ENCODE data around the gene CLK2.
A peak's percentile ranks its signal among the peaks of the same experiment; 100 is the strongest.
"Not testable (repeated sequence)": the region's sequence is repeated elsewhere in the genome, so short reads cannot be mapped to it uniquely, and the experiment has no call there.

Gene CLK2

DNA sequence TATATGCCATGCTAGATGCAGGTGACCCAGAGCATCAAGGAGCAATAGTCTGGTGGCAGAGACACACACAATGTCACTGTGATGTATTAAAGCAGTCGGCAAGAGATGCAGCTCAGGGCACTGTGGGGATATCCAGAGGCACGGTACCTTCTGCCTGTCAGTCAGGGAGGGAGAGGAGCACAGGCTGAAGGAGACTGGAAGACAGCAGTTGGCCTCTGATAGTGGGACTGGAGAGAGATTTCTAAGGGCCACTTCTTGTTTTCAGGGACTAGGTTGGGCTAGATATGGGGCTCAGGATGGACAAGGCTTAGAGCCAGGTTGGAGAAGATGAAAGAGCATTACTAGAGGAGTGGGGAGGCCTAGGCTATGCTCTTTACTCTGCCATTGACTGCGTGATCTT is 42.0 kb downstream of the CLK2 start:
- in situ Hi-C loops (cut with MboI; ENCODE audit: low pct_unique_long_range_greater_than_20kb, low sequenced_read_pairs, unreplicated experiment) = not testable (repeated sequence)

DNA sequence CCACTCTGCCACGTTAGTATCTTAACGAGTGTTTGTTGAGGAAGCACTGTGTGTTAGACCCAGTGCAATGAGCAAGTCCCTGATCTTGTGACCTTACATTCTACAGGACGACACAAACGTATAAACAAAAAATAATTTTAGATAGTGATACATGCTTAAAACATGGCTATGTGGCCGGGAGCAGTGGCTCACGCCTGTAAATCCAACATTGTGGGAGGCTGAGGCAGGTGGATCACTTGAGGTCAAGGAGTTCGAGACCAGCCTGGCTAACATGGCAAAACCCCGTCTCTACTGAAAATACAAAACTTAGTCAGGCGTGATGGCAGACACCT is 45.2 kb downstream of the CLK2 start:
- in situ Hi-C loops (cut with MboI; ENCODE audit: low pct_unique_long_range_greater_than_20kb, low sequenced_read_pairs, unreplicated experiment) = no loop called here
- DNase-seq (ENCODE audit: low spot score) = no peak

More for the DNA sequence above, 42.0 kb downstream of the CLK2 start:
- DNase-seq (ENCODE audit: low spot score) = not testable (repeated sequence)

DNA sequence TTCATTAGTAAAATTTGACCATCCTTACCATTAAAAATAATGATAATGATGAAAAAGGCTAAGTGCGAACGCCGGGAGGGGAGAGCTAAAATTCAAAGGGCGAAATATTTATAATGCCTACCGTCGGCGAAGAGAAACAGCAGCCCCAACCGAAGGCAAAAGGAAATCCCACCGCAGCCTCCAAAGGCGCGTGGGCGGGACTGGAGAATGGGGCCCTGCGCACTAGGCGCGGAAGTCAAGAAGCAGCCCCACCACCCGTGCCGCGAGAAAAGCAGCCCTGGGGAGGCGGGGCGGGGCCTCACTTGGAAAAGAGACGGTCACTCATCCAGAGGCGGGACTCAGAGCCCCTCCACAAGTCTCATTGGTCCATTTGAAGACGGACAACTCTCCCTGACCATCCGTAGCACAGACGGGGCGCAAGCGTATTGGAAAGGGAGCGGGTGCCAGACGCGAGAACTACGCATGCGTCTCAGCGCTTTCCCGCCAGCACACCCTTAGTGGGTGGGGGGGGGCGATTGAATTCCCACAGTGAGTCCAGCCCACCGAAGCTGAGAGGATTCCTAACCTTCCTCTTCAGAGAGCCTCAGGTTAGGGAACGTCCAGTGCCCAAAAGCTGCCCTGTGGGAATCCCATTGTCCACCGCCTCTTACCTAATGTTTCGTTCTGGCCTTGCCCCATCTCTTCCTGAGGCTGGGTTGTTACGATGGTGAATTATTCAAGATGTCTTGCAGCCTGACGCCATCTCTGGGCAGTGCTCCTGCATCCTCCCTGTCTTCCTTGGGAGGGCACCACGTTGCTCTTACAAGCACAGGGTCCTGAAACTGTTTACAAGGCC is 45.8 kb downstream of the CLK2 start:
- in situ Hi-C loops (cut with MboI; ENCODE audit: low pct_unique_long_range_greater_than_20kb, low sequenced_read_pairs, unreplicated experiment) = no loop called here
- DNase-seq (ENCODE audit: low spot score) = peak; percentile 99
- TF ChIP-seq, protein P1, sequence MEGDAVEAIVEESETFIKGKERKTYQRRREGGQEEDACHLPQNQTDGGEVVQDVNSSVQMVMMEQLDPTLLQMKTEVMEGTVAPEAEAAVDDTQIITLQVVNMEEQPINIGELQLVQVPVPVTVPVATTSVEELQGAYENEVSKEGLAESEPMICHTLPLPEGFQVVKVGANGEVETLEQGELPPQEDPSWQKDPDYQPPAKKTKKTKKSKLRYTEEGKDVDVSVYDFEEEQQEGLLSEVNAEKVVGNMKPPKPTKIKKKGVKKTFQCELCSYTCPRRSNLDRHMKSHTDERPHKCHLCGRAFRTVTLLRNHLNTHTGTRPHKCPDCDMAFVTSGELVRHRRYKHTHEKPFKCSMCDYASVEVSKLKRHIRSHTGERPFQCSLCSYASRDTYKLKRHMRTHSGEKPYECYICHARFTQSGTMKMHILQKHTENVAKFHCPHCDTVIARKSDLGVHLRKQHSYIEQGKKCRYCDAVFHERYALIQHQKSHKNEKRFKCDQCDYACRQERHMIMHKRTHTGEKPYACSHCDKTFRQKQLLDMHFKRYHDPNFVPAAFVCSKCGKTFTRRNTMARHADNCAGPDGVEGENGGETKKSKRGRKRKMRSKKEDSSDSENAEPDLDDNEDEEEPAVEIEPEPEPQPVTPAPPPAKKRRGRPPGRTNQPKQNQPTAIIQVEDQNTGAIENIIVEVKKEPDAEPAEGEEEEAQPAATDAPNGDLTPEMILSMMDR (IDR thresholded peaks at IDR 0.05; ENCODE audit: extremely low read depth, insufficient read depth, missing control alignments) = peak; percentile 14

More for the DNA sequence above, 45.2 kb downstream of the CLK2 start:
- TF ChIP-seq, protein P1 (IDR thresholded peaks at IDR 0.05; ENCODE audit: extremely low read depth, insufficient read depth, missing control alignments) = no peak

GRCh38 chr1:155226910-155227260 is 46.4 kb downstream of the CLK2 start:
- peak; percentile 50 for DNase-seq (ENCODE audit: low spot score)
- in situ Hi-C loops (cut with MboI; ENCODE audit: low pct_unique_long_range_greater_than_20kb, low sequenced_read_pairs, unreplicated experiment) = no loop called here
- TF ChIP-seq, protein P1 (IDR thresholded peaks at IDR 0.05; ENCODE audit: extremely low read depth, insufficient read depth, missing control alignments) = no peak

DNA sequence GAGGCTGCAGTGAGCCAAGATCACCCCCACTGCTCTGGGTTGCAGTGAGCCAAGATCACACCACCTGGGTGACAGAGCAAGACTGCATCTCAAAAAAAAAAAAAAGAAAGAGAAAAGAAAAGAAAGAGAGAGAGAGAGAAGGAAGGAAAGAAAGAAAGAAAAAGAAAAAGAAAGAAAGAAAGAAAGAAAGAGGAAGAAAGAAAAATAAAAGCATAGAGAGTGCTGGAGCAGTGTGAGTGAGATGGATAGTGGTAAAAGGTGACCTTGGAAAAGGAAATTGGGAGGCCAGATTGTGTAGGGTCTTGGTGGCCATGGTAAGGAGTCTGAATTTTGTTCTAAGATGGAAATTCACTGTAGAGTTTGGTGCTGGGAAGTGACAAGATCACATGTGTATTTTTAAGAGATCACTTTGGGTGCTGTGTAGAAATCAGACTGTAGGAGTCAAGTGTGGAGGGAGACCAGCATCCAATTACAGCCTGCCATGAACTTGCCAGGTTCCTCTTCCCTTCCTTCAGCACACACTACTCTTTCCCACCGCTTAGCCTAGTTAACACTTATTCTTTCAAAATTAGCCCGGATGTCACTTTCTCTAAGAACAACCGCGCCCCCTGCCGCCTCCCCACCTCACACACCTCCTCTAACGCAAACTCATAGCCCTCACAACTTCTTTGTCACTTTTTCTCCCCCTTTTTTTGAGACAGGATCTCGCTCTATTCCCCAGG is 47.0 kb downstream of the CLK2 start:
- TF ChIP-seq, protein P1 (IDR thresholded peaks at IDR 0.05; ENCODE audit: extremely low read depth, insufficient read depth, missing control alignments) = peak; percentile 81
- in situ Hi-C loops (cut with MboI; ENCODE audit: low pct_unique_long_range_greater_than_20kb, low sequenced_read_pairs, unreplicated experiment) = no loop called here
- peak; percentile 74 for DNase-seq (ENCODE audit: low spot score)

GRCh38 chr1:155225404-155225759 is 47.9 kb downstream of the CLK2 start:
- DNase-seq (ENCODE audit: low spot score); in situ Hi-C loops (cut with MboI; ENCODE audit: low pct_unique_long_range_greater_than_20kb, low sequenced_read_pairs, unreplicated experiment): not testable (repeated sequence)

- DNase-seq (ENCODE audit: low spot score) = no peak
- TF ChIP-seq, protein P1 (IDR thresholded peaks at IDR 0.05; ENCODE audit: extremely low read depth, insufficient read depth, missing control alignments) = no peak
- in situ Hi-C loops (cut with MboI; ENCODE audit: low pct_unique_long_range_greater_than_20kb, low sequenced_read_pairs, unreplicated experiment) = no loop called here
Observed at GRCh38 chr1:155223047-155223446, 50.3 kb downstream of the CLK2 start.

GRCh38 chr1:155220211-155220965 is 52.9 kb downstream of the CLK2 start:
- DNase-seq (ENCODE audit: low spot score); in situ Hi-C loops (cut with MboI; ENCODE audit: low pct_unique_long_range_greater_than_20kb, low sequenced_read_pairs, unreplicated experiment): not testable (repeated sequence)

Measured in GM13977 (cell line).